ENCODE results near the gene ENG.

Gene ENG

GRCh38 chr9:127814619-127815511 is 39.6 kb downstream of the ENG start:
- no peak for DNase-seq (ENCODE audit: low spot score)

GRCh38 chr9:127813686-127814226 is 40.7 kb downstream of the ENG start:
- no peak for DNase-seq (ENCODE audit: low spot score)

- no peak for DNase-seq (ENCODE audit: low spot score)
These were observed 41.4 kb downstream of the ENG start for GRCh38 chr9:127812936-127813675.

- no peak for DNase-seq (ENCODE audit: low spot score)
These were observed 42.4 kb downstream of the ENG start for GRCh38 chr9:127812011-127812410.

GRCh38 chr9:127810378-127811187 is 43.9 kb downstream of the ENG start:
- no peak for DNase-seq (ENCODE audit: low spot score)

- DNase-seq (ENCODE audit: low spot score): no peak
These were observed 44.7 kb downstream of the ENG start for GRCh38 chr9:127809540-127810377.

GRCh38 chr9:127809002-127809539 is 45.4 kb downstream of the ENG start:
- DNase-seq (ENCODE audit: low spot score): no peak

GRCh38 chr9:127808347-127809001 is 46.0 kb downstream of the ENG start:
- DNase-seq (ENCODE audit: low spot score): peak; percentile 17

- DNase-seq (ENCODE audit: low spot score): no peak
These were observed 47.6 kb downstream of the ENG start for GRCh38 chr9:127806871-127807270.

GRCh38 chr9:127805620-127806019 is 48.8 kb downstream of the ENG start:
- peak; percentile 58 for DNase-seq (ENCODE audit: low spot score)

- peak; percentile 40 for DNase-seq (ENCODE audit: low spot score)
These were observed 50.7 kb downstream of the ENG start for GRCh38 chr9:127803507-127804352.

- DNase-seq (ENCODE audit: low spot score): peak; percentile 98
These were observed 51.6 kb downstream of the ENG start, which contains the start of gene FPGS for GRCh38 chr9:127802576-127803443. Gene FPGS (plus strand): TSS chr9:127802882. CDS start chr9:127802925, 43 bp downstream.

- no peak for DNase-seq (ENCODE audit: low spot score)
These were observed 52.4 kb downstream of the ENG start for GRCh38 chr9:127801955-127802575.

GRCh38 chr9:127796852-127797370 is 57.5 kb downstream of the ENG start:
- DNase-seq (ENCODE audit: low spot score): no peak

GRCh38 chr9:127796225-127796813 is 58.1 kb downstream of the ENG start:
- peak; percentile 12 for DNase-seq (ENCODE audit: low spot score)

- DNase-seq (ENCODE audit: low spot score): no peak
These were observed 60.3 kb downstream of the ENG start for GRCh38 chr9:127794001-127794791.

Data from D341Med (cell line).